HG03097 (cell line): Measurements from ENCODE around the gene FBRSL1.
"Not testable (repeated sequence)": the region's sequence is repeated elsewhere in the genome, so short reads cannot be mapped to it uniquely, and the experiment has no call there.

Experiments used
- ATAC-seq: cut with Tn5 transposase; IDR thresholded peaks from one replicate; pipeline ENCODE4 v1.9.1; 2021; ENCODE audit not compliant: unreplicated experiment, low FRiP score

The FBRSL1 gene

DNA sequence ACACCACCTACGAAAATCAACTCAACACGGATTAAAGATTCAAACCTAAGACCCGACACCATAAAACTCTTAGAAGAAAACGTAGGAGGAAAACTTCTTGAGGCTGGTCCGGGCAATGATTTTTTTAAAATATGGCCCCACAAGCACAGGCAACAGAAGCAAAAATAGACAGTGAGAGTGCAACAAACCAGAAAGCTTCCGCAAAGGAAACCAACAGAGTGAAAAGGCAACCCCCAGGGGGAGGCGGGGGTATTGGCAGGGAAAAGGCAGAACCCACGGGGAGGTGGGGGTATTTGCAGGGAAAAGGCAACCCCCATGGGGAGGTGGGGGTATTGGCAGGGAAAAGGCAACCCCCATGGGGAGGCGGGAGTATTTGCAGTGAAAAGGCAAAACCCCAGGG, 20.5 kb upstream of the FBRSL1 start:
- no peak for ATAC-seq

DNA sequence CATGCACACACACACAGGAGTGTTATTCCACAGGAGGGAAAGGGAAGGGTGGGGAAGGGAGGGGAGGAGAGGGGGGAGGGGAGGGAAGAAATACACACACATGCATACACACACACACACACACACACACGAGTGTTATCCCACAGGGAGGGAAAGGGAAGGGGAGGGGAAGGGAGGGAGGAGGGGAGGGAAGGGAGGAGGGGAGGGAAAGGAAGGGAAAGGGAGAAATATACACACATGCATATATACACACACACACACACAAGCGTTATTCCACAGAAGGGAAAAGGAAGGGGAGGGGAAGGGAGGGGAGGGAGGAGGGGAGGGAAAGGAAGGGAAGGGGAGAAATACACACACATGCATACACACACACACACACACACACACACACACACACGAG, 19.6 kb upstream of the FBRSL1 start:
- no peak for ATAC-seq

DNA sequence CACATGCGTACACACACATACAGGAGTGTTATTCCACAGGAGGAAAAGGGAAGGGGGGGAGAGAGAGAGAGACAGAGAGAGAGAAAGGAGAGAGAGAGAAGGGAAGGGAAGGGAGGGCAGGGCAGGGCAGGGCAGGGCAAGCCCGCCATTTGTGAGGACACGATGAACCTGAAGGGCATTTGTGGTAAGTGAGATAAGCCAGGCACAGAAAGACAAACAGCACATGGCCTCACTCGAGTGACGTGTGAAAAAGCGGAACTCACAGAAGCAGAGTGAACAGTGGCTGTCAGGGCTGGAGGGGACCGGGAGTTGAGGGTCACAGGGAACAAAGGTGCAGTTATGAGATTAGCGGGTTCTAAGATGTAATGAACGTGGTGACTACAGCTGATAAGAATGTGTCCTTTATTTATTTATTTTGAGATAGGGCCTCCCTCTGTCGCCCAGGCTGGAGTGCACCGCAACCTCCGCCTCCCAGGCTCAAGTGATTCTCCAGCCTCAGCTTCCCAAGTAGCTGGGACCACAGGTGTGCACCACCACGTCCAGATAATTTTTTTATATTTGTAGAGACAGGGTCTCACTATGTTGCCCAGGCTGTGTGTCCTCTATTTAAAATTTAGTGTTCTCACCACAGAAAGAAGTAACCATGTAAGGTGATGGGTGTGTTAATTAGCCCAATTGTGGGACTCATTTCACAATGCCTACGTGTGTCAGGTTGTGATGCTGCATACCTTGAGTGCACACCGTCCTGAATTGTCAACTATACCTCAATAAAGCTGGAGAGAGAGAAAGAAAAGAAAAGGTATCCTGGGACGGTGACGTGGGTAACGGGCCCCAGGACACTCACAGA, 18.7 kb upstream of the FBRSL1 start:
- ATAC-seq = no peak

DNA sequence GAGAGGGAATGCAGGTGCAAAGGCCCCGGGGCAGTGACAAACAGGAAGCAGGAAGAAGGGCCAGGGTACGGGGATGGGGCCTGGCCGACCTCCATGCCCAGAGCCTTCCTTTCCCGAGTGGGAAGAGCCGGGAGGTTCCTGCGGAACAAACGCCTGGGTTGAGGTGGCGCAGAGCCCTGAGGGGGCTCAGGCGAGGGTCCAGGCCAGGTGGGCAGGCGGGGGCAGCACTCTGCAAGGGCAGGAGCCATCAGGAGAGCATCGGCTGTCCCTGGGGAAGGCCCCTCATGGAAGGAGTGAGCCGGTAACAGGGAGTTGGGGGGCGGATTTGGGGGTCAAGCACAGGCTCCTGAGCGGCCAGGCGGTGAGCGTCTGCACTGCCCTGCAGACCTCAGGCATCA, 18.1 kb upstream of the FBRSL1 start:
- no peak for ATAC-seq

DNA sequence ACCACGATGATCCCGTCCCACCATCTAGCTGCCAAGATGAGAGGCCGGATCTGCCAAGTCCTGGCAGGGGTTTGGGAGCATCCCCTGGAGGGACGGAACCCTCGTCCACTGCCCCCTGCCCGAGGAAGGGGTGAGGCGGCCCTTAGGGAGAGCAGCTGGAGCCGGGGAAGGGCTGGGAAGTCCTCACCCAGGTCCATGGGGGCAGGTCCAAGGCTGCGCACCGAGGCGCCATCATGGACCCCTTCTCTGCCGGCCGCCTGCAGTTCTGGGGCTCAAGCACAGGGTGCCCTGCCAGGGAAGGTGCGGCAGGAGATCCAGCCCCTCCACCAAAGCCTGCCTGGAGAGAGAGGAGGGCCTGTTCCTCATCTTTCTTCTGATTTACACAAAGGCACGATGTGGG, 17.6 kb upstream of the FBRSL1 start:
- ATAC-seq = no peak

DNA sequence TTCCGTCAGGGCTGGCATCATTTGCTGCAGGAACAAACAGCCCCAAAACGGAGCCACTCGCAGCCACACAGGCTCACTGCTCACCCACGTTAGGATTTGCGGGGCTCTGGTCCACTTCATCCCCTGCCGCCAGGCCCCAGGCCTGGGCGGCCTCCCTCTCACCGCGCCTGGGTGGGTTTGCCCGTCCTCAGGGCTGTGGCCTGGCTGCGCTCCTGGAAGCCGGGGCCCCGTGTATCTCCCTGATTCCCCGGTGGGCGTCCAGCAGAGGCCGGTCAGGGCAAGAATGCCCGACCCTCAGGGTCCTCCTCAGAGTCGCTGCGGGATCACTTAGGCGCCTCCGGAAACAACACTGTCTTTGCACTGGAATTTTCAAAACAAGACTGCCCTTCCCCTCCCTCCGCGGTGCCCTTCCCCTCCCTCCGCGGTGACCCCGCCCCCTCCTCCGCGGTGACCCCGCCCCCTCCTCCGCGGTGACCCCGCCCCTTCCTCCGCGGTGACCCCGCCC, 15.7 kb upstream of the FBRSL1 start:
- no peak for ATAC-seq

DNA sequence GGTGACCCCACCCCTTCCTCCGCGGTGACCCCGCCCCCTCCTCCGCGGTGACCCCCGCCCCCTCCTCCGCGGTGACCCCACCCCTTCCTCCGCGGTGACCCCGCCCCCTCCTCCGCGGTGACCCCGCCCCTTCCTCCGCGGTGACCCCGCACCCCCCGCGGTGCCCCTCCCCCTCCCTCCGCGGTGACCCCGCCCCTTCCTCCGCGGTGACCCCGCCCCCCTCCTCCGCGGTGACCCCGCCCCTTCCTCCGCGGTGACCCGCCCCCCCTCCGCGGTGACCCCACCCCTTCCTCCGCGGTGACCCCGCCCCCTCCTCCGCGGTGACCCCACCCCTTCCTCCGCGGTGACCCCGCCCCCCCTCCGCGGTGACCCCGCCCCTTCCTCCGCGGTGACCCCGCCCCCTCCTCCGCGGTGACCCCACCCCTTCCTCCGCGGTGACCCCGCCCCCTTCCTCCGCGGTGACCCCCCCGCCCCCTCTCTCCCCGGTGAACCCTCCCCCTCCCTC, 15.1 kb upstream of the FBRSL1 start:
- not testable (repeated sequence) for ATAC-seq

DNA sequence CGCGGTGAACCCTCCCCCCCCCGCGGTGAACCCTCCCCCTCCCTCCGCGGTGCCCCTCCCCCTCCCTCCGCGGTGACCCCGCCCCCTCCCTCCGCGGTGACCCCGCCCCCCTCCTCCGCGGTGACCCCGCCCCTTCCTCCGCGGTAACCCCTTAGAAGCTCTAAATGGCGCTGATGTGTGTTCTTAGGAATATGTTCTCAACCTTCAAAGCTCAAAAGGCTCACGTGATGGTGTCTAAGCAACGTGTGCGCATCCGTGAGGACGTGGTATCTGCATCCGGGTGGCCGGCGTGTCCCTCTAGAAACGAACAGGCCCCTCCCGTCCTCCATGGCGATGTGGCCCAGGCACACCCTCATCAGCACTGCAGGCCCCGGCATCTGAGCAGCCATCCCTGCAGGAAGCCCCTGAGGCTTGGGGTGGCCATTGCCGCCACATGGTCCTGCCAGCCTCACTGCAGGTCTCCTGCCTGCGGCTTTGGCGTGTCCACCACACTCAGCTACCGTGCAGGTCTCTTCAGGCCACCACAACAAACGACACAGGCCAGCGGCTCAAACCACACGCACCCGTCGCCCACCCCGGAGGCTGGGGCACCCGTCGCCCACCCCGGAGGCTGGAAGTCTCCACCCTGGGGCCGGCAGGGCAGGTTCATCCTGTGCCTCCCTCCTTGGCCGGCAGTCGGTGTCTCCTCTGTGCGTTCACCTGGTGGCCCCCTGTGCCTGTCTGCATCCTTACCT, 14.5 kb upstream of the FBRSL1 start:
- ATAC-seq = no peak

DNA sequence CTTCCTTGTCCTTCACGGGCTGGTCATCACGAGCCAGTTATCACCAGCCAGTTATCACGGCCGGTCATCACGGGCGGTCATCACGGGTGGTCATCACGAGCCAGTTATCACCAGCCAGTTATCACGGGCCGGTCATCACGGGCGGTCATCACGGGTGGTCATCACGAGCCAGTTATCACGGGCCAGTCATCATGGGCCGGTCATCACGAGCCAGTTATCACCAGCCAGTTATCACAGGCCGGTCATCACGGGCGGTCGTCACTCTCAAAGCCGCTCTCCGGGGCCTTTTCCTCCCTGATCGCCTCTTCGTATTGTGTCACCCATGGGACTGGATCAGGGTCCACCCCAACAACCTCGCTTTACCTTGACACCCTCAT, 13.9 kb upstream of the FBRSL1 start:
- ATAC-seq = no peak

DNA sequence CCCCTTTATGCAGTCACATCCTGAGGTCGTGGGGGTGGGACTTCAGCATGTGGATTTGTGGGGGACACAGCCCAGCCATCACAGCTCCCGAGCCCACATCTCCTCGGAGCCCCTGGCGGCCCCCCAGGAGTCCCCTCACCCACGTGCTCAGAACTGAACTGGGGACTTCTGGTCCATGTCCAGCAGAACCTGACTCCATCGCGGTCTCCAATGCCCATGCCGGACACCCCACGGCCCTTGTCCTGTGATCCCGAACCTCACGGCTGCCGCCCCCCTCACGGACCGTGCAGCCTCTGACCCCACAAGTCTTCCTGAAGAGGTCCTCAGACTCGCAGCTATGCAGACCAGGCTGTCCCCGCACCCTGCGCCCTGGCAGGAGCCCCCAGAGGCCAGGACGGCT, 13.5 kb upstream of the FBRSL1 start:
- no peak for ATAC-seq

DNA sequence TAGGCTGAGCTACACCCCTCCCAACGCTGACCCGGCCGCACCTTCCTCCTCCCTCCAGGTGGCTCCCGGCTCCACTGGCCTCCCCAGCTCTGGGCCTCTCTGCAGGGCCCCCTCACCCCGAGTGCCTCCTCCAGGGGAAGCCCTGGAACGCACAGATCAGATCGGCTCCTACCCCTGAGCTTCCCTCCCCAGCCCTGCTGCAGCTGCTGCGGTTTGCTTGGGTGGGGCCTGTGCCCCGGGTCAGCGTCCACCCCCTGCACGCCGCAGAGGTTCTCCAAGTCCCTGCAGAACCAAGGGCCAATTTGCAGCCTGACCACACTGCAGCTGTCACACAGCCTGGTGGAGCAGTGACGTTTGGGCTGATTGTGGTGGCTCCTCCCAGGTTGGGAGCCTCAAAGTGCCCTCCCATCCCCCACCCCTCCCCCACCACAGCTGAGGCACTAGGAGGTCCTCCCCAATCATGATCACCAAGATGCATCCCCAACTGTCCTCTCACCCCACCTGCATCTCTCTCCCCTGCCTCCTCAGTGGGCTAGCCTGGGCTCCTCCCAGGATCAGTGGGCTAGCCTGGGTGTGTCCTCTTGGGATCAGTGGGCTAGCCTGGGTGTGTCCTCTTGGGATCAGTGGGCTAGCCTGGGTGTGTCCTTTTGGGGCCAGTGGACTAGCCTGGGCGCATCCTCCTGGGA, 12.8 kb upstream of the FBRSL1 start:
- no peak for ATAC-seq

DNA sequence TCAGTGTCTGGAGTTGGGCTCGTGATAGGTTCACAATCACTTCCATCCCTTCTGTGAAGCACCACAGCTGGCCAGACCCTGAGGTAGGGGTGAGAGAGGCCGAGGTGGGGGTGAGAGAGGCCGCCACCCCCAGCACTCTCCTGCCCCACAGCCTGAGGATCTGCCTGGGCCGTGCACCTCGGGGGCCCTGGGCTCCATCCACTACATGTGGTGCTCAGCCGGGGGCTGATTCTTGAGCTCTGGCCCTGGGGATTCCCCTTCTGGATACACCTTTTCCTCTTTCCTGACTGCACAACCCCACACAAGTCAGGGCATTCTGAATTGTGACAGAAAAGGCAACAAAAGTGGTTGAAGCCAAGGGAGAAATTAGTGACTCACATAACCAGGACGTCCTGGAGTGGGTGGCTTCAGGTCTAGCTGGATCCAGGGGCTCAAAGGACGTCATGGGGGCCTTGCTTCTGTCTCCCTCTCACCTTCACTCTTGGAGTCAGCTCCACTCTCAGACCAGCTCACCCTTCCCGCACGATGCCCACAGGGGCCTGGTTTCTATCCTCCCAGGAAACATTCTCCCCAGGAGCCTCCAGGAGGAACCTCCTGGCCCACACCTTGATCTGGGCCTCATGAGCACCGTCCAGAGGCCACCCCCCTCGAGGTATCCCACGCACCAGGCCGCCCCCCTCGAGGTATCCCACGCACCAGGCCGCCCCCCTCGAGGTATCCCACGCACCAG, 12.1 kb upstream of the FBRSL1 start:
- ATAC-seq = no peak

DNA sequence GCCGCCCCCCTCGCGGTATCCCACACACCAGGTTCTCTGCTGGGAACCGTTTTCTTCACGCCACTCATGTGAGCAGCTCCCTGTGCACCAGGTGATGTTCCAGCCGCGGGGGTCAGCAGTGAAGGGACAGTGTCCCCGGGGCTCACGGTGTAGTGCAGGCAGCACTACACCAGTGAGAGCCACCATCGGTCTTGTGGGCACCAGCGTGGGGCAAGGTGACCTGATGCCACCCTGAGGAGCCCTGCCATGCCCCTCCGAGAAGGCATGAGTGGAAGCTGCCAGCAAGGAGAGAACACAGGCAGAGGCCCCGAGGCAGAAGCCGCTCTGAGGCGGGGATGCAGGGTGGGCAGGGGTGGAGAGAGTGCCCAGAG, 11.5 kb upstream of the FBRSL1 start:
- ATAC-seq = no peak

DNA sequence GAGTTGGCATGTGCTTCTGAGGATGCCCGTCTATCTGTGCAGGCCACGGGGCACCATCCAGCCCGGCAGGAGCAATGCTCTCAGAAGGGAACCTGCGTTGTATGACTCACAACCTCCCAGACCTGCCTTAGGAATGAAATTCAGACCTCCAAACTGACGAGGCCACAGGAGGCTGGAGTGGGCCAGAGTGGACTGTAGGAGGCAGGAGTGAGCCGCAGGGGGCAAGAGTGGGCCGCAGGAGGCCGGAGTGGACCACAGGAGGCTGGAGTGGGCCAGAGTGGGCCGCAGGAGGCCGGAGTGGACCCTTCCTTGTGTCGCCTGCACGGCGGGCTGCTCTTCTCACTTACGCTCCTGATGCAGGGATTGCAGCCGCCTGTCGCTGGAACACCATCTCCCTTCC, 11.1 kb upstream of the FBRSL1 start:
- no peak for ATAC-seq

DNA sequence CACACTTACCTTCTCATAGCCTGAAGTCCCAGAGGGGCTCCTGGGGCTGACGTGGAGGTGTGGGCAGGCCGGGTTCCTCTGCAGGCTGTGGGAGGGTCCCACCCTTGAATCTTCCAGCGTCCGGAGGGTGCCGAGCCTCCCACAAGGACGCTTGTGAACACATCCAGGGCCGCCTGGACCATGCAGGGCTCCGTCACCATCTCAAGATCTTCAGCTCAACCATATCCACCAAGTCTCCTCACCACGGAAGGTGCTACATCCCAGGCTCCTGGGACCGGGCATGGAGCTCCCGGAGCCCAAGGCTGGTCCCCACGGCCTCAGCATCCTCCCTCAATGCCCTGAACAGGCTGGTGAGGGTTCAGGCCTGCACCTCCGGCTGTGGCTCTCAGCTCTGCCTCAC, 10.7 kb upstream of the FBRSL1 start:
- ATAC-seq = no peak

DNA sequence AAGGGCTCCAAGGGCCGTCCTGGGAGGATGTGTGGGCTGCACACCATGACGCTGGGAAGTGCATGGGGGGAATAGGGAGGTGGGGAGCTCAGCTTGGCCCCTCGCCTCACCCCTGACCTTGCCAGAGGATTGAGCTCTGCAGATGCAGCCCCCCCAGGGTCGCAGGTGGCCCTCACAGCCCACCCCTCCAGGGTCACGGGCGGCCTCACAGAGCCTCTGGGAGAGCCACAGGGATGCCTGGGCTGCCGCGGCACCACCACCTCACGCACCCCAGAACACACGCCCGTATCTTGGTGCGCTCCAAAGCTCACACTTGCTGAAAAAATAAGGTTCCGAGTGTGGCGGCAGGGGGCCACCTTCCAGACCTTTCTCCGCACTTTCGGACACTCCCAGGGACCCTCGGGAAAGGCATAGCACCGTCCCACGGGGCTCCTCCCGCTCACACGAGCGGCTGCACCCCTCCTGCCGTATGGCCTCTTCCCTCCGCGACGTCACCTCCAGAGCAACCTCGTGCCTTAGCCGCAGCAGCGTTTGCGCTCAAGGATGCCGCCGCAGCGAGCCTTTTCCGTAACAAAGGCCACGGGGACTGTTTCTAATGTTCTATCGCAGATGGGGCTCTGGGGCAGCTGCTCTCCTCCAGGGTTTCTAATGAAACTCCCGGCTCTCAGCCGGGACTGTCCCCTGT, 9.9 kb upstream of the FBRSL1 start:
- no peak for ATAC-seq

DNA sequence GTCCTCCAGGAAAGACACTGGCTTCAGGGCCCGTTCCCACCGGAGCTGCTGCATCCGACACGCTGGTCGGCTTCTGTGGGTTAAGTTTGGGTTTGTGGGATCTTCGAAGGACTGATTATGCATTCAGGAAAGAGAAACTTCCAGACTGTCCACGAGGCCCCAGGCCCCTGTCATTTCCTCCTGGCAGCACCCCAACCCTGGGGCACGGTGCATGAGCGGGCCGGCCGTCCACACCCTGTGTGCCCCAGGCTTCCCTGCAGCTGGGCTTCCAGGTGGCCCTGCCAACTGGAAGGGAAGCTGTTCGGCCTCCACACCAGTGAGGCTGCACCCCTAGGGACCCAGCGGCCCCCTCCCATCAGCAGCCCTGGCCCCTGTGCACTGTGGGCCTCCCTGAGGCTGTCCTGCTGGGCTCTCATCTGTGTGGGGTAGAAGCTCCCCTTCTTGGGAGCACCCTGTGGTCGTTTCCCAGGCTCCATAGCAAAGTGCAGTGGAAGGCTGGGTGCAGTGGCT, 9.3 kb upstream of the FBRSL1 start:
- ATAC-seq = no peak

DNA sequence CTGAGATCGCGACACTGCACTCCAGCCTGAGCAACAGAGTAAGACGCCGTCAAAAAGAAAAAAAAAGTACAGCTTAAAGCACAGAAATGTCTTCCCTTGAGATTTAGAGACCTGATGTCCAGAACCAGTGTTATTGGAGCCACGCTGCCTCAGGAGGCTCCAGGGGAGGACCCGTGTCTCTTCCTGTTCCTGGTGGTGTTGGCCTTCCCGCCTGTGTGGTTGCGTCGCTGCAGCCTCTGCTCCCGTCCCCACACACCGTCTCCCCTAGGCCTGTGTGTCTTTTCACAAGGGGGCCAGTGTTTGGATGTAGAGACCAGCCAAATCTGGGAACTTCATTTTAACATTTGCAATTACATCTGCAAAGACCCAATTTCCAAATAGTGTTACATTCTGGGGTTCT, 8.6 kb upstream of the FBRSL1 start:
- no peak for ATAC-seq

DNA sequence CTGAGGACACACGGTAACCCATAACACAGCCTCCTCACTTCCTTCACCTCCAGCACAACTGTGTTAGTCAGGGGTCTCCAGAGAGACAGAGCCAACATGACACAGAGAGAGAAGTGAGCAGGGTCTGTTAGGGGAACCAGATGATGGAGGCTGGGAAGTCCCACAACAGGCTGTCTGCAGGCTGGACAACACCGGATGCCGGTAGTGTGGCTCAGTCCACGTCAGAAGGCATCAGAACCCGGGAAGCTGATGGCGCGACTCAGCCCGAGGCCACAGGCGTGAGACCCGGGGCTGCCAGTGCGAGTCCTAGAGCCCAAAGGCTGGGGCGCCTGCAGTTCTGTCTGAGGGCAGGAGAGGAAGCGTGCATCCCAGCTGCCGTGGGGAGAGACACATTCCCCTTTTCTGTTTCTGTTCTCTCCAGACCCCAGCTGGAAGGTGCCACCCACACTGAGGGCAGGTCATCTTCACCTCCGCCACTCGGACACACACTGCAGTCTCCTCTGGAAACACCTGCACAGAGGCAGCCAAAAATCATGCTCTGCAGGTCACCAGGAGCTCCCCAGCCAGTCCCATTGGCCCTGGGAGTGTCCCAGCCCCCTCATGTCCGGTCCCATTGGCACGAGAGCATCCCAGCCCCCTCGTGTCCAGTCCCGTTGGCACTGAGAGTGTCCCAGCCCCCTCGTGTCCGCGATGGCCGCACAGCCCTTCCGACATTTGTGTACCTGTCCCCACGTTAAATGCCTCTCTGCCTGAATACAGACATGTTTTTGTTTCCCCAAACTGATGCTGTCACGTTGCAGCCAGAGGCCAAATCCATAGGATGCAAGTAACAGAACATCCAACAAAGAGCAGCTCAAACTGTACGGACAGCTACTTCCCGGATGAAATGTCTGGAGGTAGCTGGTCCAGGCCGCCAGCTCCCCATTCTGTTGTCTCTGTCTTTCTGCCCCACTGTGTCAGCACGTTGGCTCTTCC, 7.9 kb upstream of the FBRSL1 start:
- no peak for ATAC-seq
